ENCODE measurements around the gene SDF4. TPM values are rescaled to one million over a fixed set of nuclear protein-coding genes. Genes with fewer than 3 reads are reported as not detected.

Gene SDF4
- total and polyA plus RNA-seq, 12 donors = 95.6 to 184 (median 123) TPM

- TF ChIP-seq CTCF (IDR thresholded peaks at IDR 0.05) = no peak
- Histone ChIP-seq H3K27me3 (peaks cover 13 to 73% (median 41%) of the 10 kb centered on the region in 7 donors), H3K9me3 (no peaks in the 10 kb centered on the region), H3K27ac (peak overlapping the region in 1 of 10 donors; percentile 31), H3K4me1 (peaks cover 2 to 45% (median 30%) of the 10 kb centered on the region in 9 donors), H3K36me3 (peaks cover 0 to 3% (median 0%) of the 10 kb centered on the region in 9 donors), H3K4me3 (peak overlapping the region in 1 of 10 donors; percentile 37)
- DNase-seq (no peak), ATAC-seq (no peak)
- intact Hi-C loops (cut with DNase I) = loop anchor here in 1 of 10 donors (5.0 kb wide), 1 partner anchor 48 kb away; no protein-coding TSS in a partner anchor
- WGBS, 2 donors = 84 to 89% methylated on average over 19 of the region's 19 CpGs
Measured at GRCh38 chr1:1204998-1205768, 26.6 kb downstream of the SDF4 start.

GRCh38 chr1:1204425-1204920, 27.3 kb downstream of the SDF4 start:
- Histone ChIP-seq H3K27me3 (peaks cover 13 to 73% (median 41%) of the 10 kb centered on the region in 7 donors), H3K4me1 (peaks cover 2 to 44% (median 30%) of the 10 kb centered on the region in 9 donors), H3K9me3 (no peaks in the 10 kb centered on the region), H3K4me3 (no peak overlapping the region), H3K27ac (no peak overlapping the region), H3K36me3 (no peaks in the 10 kb centered on the region)
- WGBS, 2 donors = 90 to 91% methylated on average over 8 of the region's 8 CpGs
- intact Hi-C loops (cut with DNase I) = loop anchor here in 1 of 10 donors (5.0 kb wide), 1 partner anchor 47 kb away; no protein-coding TSS in a partner anchor
- DNase-seq (no peak), ATAC-seq (no peak)
- no peak for TF ChIP-seq CTCF (IDR thresholded peaks at IDR 0.05)

- WGBS, 2 donors = 71 to 75% methylated on average over 49 of the region's 49 CpGs
- Histone ChIP-seq H3K27ac (no peak overlapping the region), H3K9me3 (no peaks in the 10 kb centered on the region), H3K27me3 (peaks cover 13 to 68% (median 41%) of the 10 kb centered on the region in 7 donors), H3K4me1 (peaks cover 2 to 37% (median 30%) of the 10 kb centered on the region in 9 donors), H3K4me3 (no peak overlapping the region), H3K36me3 (no peaks in the 10 kb centered on the region)
- ATAC-seq (no peak), DNase-seq (peak in 1 of 2 donors; percentile 12)
- intact Hi-C loops (cut with DNase I) = loop anchor here in 1 of 10 donors (5.0 kb wide), 1 partner anchor 46 kb away; no protein-coding TSS in a partner anchor
- no peak for TF ChIP-seq CTCF (IDR thresholded peaks at IDR 0.05)
Measured at GRCh38 chr1:1203561-1204424, 28.0 kb downstream of the SDF4 start.
